Measurements from ENCODE around the gene KRT9.
"Not testable (repeated sequence)": the region's sequence is repeated elsewhere in the genome, so short reads cannot be mapped to it uniquely, and the experiment has no call there.

KRT9 gene

DNA sequence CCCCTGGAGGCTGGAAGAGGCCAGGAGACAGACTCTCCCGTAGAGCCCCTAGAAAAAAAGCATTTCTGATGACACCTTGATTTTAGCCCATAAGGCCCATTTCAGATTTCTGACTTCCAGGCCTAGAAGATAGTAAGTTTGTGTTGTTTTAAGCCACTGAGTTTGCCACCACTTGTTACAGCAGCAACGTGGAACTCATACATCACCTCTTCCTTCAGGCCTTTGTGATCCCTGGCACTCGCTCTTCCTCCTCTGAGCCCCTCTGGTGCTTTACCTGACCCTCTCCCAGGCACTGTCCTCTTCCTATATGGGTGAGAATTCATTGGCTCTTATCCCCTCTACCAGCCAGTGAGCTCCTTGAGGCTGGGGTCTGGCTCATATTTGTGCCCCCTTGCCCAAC lies 25.0 kb downstream of the KRT9 start:
- DNase-seq (ENCODE audit: low read depth, low spot score), result no peak
- peaks cover 2% of the 10 kb centered on the region; the same call in 1 of the 2 replicates for H3K4me1 ChIP-seq (ENCODE audit: control insufficient read depth, insufficient read depth, low read length)
- WGBS (ENCODE audit: insufficient coverage, insufficient read length), result no CpG with 5 or more reads among the region's 3 CpGs
- H3K36me3 ChIP-seq (ENCODE audit: control insufficient read depth, insufficient read depth, low read length), result no peaks in the 10 kb centered on the region
- no peak overlapping the region for H3K27ac ChIP-seq (ENCODE audit: low read length)
- H3K27me3 ChIP-seq (ENCODE audit: control insufficient read depth, insufficient read depth, low read length), result no peaks in the 10 kb centered on the region
- H3K4me3 ChIP-seq (ENCODE audit: low read length), result no peak overlapping the region
- no peaks in the 10 kb centered on the region for H3K9me3 ChIP-seq (ENCODE audit: control insufficient read depth, insufficient read depth, low read length)

- Histone ChIP-seq H3K36me3 (ENCODE audit: control insufficient read depth, insufficient read depth, low read length) (no peaks in the 10 kb centered on the region), H3K4me1 (ENCODE audit: control insufficient read depth, insufficient read depth, low read length) (peaks cover 2% of the 10 kb centered on the region), H3K27me3 (ENCODE audit: control insufficient read depth, insufficient read depth, low read length) (no peaks in the 10 kb centered on the region), H3K27ac (ENCODE audit: low read length) (no peak overlapping the region), H3K9me3 (ENCODE audit: control insufficient read depth, insufficient read depth, low read length) (no peaks in the 10 kb centered on the region), H3K4me3 (ENCODE audit: low read length) (no peak overlapping the region)
- no CpG with 5 or more reads among the region's 13 CpGs for WGBS (ENCODE audit: insufficient coverage, insufficient read length)
- DNase-seq (ENCODE audit: low read depth, low spot score), result no peak
Measured at GRCh38 chr17:41545829-41546410, 25.9 kb downstream of the KRT9 start.

GRCh38 chr17:41544935-41545334 lies 26.9 kb downstream of the KRT9 start:
- H3K4me3 ChIP-seq (ENCODE audit: low read length), result no peak overlapping the region
- peaks cover 3% of the 10 kb centered on the region for H3K4me1 ChIP-seq (ENCODE audit: control insufficient read depth, insufficient read depth, low read length)
- no peaks in the 10 kb centered on the region for H3K9me3 ChIP-seq (ENCODE audit: control insufficient read depth, insufficient read depth, low read length)
- WGBS (ENCODE audit: insufficient coverage, insufficient read length), result no CpG with 5 or more reads among the region's 5 CpGs
- no peak for DNase-seq (ENCODE audit: low read depth, low spot score)
- H3K36me3 ChIP-seq (ENCODE audit: control insufficient read depth, insufficient read depth, low read length), result no peaks in the 10 kb centered on the region
- no peaks in the 10 kb centered on the region for H3K27me3 ChIP-seq (ENCODE audit: control insufficient read depth, insufficient read depth, low read length)
- no peak overlapping the region for H3K27ac ChIP-seq (ENCODE audit: low read length)

DNA sequence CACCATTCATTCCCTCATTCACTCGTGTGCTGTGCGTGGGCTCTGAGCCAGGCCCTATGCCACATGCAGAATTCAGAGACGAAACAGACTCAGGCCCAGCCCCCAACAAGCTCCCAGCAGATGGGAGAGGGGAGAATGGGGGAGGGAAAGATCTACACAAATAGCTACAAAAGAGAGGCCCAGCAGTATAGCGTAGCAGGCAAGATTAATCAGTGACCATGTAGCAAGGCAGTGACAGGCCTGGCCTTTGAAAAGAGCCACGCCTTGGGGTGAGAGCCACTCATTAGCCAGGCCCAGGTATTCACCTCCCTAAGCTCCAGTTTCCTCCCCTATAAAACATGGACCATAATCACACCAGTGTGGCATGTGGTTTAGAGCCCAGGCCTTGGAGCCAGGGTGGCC lies 27.4 kb downstream of the KRT9 start:
- no CpG with 5 or more reads among the region's 5 CpGs for WGBS (ENCODE audit: insufficient coverage, insufficient read length)
- no peaks in the 10 kb centered on the region for H3K27me3 ChIP-seq (ENCODE audit: control insufficient read depth, insufficient read depth, low read length)
- peaks cover 3% of the 10 kb centered on the region for H3K4me1 ChIP-seq (ENCODE audit: control insufficient read depth, insufficient read depth, low read length)
- H3K9me3 ChIP-seq (ENCODE audit: control insufficient read depth, insufficient read depth, low read length), result no peaks in the 10 kb centered on the region
- no peak for DNase-seq (ENCODE audit: low read depth, low spot score)
- no peak overlapping the region for H3K27ac ChIP-seq (ENCODE audit: low read length)
- H3K4me3 ChIP-seq (ENCODE audit: low read length), result no peak overlapping the region
- no peaks in the 10 kb centered on the region for H3K36me3 ChIP-seq (ENCODE audit: control insufficient read depth, insufficient read depth, low read length)

DNA sequence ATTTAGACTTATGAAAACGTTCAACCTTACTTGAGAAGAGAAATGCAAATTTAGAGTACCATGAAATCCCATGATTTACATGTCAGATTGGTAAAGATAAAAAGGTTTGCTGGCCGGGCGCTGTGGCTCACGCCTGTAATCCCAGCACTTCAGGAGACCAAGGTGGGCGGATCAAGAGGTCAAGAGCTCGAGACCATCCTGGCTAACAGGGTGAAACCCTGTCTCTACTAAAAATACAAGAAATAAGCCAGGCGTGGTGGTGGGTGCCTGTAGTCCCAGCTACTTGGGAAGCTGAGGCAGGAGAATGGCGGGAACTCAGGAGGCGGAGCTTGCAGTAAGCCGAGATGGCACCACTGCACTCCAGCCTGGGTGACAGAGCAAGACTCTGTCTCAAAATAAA lies 29.1 kb downstream of the KRT9 start:
- H3K27ac ChIP-seq (ENCODE audit: low read length); H3K36me3 ChIP-seq (ENCODE audit: control insufficient read depth, insufficient read depth, low read length); H3K4me3 ChIP-seq (ENCODE audit: low read length); H3K9me3 ChIP-seq (ENCODE audit: control insufficient read depth, insufficient read depth, low read length); H3K27me3 ChIP-seq (ENCODE audit: control insufficient read depth, insufficient read depth, low read length); DNase-seq (ENCODE audit: low read depth, low spot score): not testable (repeated sequence)
- peaks cover 11% of the 10 kb centered on the region for H3K4me1 ChIP-seq (ENCODE audit: control insufficient read depth, insufficient read depth, low read length)
- no CpG with 5 or more reads among the region's 10 CpGs for WGBS (ENCODE audit: insufficient coverage, insufficient read length)

DNA sequence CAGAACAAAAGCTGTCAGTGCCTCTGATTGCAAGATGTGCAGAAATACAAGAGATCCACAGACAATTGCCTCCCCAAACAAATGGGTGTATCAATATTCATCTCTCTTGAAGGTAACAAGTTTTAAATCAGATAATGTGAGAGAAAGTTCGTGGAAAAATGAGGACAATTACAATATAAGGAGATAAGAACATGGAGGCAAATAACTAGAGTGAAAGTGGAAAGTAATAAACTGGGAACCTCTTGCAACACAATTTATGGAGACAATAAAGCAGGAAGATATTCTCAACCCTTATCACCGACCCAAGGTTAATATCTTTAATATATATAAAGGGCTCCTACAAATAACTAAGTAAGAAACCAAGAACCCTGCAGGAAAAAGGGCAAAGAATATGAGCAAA lies 29.5 kb downstream of the KRT9 start:
- Histone ChIP-seq H3K9me3 (ENCODE audit: control insufficient read depth, insufficient read depth, low read length) (no peaks in the 10 kb centered on the region), H3K4me1 (ENCODE audit: control insufficient read depth, insufficient read depth, low read length) (peaks cover 11% of the 10 kb centered on the region), H3K27me3 (ENCODE audit: control insufficient read depth, insufficient read depth, low read length) (no peaks in the 10 kb centered on the region), H3K27ac (ENCODE audit: low read length) (no peak overlapping the region), H3K36me3 (ENCODE audit: control insufficient read depth, insufficient read depth, low read length) (no peaks in the 10 kb centered on the region), H3K4me3 (ENCODE audit: low read length) (no peak overlapping the region)
- no peak for DNase-seq (ENCODE audit: low read depth, low spot score)
- WGBS (ENCODE audit: insufficient coverage, insufficient read length), result 100% methylated on average over 1 of the region's 2 CpGs

DNA sequence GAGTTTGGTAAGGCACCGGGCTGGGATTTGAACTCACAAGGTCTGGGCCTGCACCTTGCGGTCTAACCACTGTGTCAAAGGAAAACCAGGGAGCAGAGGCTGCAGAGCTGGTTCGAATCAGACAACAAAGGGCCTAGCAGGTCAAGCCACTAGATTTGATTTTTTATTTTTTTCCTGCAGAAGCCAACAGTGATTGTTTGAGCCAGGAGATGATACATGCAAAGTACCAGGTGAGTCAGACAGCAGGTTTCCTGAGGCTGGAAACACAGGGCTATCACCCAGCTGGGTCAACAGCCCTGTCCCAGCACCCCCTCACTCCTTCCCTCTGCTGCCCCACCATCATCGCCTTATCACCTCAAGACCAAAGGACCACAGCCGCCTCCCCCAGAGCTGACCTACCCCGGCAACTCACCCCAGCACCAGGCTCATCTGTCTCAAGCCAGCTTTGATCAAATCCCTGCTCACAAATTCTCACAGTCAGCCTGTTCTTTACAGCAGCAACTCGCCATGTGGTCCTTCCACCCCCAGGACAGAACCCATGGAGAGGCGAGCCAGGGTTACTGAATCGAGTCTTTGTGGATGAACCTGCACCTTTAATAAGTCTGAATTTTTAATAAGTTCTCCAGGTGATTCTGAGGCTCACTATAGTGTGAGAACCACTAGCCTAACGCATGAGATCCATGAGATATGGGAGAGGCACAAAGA lies 30.8 kb downstream of the KRT9 start:
- Histone ChIP-seq H3K27ac (ENCODE audit: low read length) (no peak overlapping the region), H3K4me3 (ENCODE audit: low read length) (no peak overlapping the region), H3K36me3 (ENCODE audit: control insufficient read depth, insufficient read depth, low read length) (no peaks in the 10 kb centered on the region), H3K9me3 (ENCODE audit: control insufficient read depth, insufficient read depth, low read length) (no peaks in the 10 kb centered on the region), H3K4me1 (ENCODE audit: control insufficient read depth, insufficient read depth, low read length) (peaks cover 11% of the 10 kb centered on the region), H3K27me3 (ENCODE audit: control insufficient read depth, insufficient read depth, low read length) (no peaks in the 10 kb centered on the region)
- no CpG with 5 or more reads among the region's 10 CpGs for WGBS (ENCODE audit: insufficient coverage, insufficient read length)
- no peak for DNase-seq (ENCODE audit: low read depth, low spot score)

GRCh38 chr17:41539979-41540701 lies 31.7 kb downstream of the KRT9 start:
- DNase-seq (ENCODE audit: low read depth, low spot score), result no peak
- no CpG with 5 or more reads among the region's 7 CpGs for WGBS (ENCODE audit: insufficient coverage, insufficient read length)
- no peaks in the 10 kb centered on the region for H3K27me3 ChIP-seq (ENCODE audit: control insufficient read depth, insufficient read depth, low read length)
- peaks cover 16% of the 10 kb centered on the region for H3K4me1 ChIP-seq (ENCODE audit: control insufficient read depth, insufficient read depth, low read length)
- H3K4me3 ChIP-seq (ENCODE audit: low read length), result no peak overlapping the region
- no peak overlapping the region for H3K27ac ChIP-seq (ENCODE audit: low read length)
- no peaks in the 10 kb centered on the region for H3K9me3 ChIP-seq (ENCODE audit: control insufficient read depth, insufficient read depth, low read length)
- H3K36me3 ChIP-seq (ENCODE audit: control insufficient read depth, insufficient read depth, low read length), result no peaks in the 10 kb centered on the region

DNA sequence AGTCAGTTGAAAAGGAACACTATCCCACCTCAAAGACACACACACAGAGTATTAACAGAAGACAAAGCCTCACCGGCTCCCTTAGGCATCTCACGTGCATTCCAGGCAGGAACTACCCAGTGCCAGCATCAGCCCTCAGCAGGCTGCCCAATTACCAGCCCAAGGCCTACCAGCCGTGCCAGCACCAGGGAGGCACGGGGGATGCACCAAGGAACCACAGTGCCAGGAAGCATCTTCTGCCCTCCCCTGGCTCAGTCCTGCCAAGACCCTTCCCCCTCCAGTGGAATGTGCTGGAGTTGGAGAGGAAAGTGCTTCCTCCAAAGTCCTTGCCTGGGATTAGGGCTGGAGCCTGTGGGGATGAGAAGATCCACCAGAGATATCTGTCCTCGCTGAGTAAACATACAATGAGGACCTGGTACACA lies 32.8 kb downstream of the KRT9 start:
- peaks cover 14% of the 10 kb centered on the region for H3K4me1 ChIP-seq (ENCODE audit: control insufficient read depth, insufficient read depth, low read length)
- no peaks in the 10 kb centered on the region for H3K36me3 ChIP-seq (ENCODE audit: control insufficient read depth, insufficient read depth, low read length)
- no peaks in the 10 kb centered on the region for H3K9me3 ChIP-seq (ENCODE audit: control insufficient read depth, insufficient read depth, low read length)
- no peak overlapping the region for H3K4me3 ChIP-seq (ENCODE audit: low read length)
- no CpG with 5 or more reads among the region's 5 CpGs for WGBS (ENCODE audit: insufficient coverage, insufficient read length)
- no peak for DNase-seq (ENCODE audit: low read depth, low spot score)
- H3K27me3 ChIP-seq (ENCODE audit: control insufficient read depth, insufficient read depth, low read length), result no peaks in the 10 kb centered on the region
- H3K27ac ChIP-seq (ENCODE audit: low read length), result no peak overlapping the region

DNA sequence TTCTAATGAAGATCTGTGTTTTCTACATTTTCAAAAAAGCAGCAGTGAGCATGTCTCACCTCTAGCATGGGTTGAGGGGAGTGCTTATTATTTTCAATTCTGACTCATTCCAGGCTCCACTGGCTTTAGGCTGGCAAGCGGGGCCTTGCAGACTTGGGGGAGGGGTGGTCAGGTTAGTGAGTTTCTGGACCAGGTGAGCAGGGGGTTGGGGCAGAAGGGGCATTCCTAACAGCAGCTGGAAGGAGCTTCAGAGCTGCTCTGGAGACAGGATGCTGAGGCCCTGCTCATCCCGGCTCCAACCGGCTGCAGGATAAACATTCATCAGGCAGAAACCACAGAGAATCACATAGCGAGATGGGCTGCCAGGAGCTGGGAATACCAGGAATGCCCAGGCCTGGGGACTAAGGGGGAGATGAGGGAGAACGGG lies 33.3 kb downstream of the KRT9 start:
- Histone ChIP-seq H3K27ac (ENCODE audit: low read length) (no peak overlapping the region), H3K36me3 (ENCODE audit: control insufficient read depth, insufficient read depth, low read length) (no peaks in the 10 kb centered on the region), H3K27me3 (ENCODE audit: control insufficient read depth, insufficient read depth, low read length) (no peaks in the 10 kb centered on the region), H3K9me3 (ENCODE audit: control insufficient read depth, insufficient read depth, low read length) (no peaks in the 10 kb centered on the region), H3K4me1 (ENCODE audit: control insufficient read depth, insufficient read depth, low read length) (peaks cover 14% of the 10 kb centered on the region), H3K4me3 (ENCODE audit: low read length) (no peak overlapping the region)
- no peak for DNase-seq (ENCODE audit: low read depth, low spot score)
- WGBS (ENCODE audit: insufficient coverage, insufficient read length), result no CpG with 5 or more reads among the region's 5 CpGs

Measured in iPS DF 6.9 (cell line).